Measurements from ENCODE around the gene LIME1.

The LIME1 gene

DNA sequence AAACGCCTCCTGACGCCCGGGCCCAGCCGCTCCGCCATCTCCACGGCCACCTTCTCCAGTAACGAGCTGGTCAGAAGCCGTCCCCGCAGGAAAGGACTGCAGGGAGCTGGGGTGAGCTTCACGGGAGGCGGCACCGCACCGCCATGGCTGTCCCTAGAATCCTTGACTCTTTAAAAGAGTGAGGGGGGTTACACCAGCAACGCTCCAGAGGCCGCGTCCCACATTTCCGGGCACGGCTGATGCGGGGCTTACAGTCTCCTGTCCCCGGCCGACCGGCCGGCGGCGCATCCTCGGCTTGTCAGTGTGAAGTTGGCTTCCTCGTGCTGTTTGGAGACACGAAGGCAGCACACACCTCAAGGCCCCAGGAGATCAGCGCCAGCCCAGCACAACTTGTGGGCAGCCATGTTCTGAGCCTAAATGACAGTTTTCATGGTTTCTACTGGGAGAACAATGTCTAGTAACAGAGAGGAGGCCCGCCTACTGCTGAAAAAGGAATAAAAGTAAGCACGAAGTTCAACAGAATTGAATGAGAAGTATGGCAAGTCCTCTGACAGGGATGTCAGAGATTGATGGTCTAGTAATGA, 33.5 kb downstream of the LIME1 start:
- H3K23ac ChIP-seq (ENCODE audit: low read length), result no peak overlapping the region
- no peak overlapping the region for H2BK5ac ChIP-seq (ENCODE audit: low read length)
- no peak overlapping the region for H3K9ac ChIP-seq (ENCODE audit: low read length)
- no peaks in the 10 kb centered on the region for H3K27me3 ChIP-seq (ENCODE audit: insufficient read depth, low read length, poor library complexity)
- no peak overlapping the region for H2BK120ac ChIP-seq (ENCODE audit: low read depth, low read length)
- H4K8ac ChIP-seq (ENCODE audit: low read depth, low read length), result no peak overlapping the region
- no peak overlapping the region for H3K4me2 ChIP-seq (ENCODE audit: low read length)
- H3K79me2 ChIP-seq (ENCODE audit: control insufficient read depth, insufficient read depth, low read length), result no peaks in the 10 kb centered on the region
- no peak overlapping the region for H3K4ac ChIP-seq (ENCODE audit: low read depth, low read length)
- no peak overlapping the region for H3K4me3 ChIP-seq (ENCODE audit: low read length)
- no peak overlapping the region for H4K5ac ChIP-seq (ENCODE audit: low read length)
- H3K56ac ChIP-seq (ENCODE audit: low read length), result no peak overlapping the region
- H3K79me1 ChIP-seq (ENCODE audit: low read length), result peaks cover 3% of the 10 kb centered on the region
- no peak for DNase-seq
- no peak overlapping the region for H3K18ac ChIP-seq (ENCODE audit: low read length)
- H3K36me3 ChIP-seq (ENCODE audit: control insufficient read depth, insufficient read depth, low read length), result no peaks in the 10 kb centered on the region
- no peak overlapping the region for H2AK5ac ChIP-seq (ENCODE audit: low read length)
- H2BK15ac ChIP-seq (replicated peaks; ENCODE audit: low read depth), result no peak overlapping the region
- H3K27ac ChIP-seq (ENCODE audit: low read depth, low read length), result no peak overlapping the region
- H3K4me1 ChIP-seq (ENCODE audit: control insufficient read depth, low read depth, low read length), result no peaks in the 10 kb centered on the region
- WGBS (ENCODE audit: extremely low coverage, insufficient coverage, low lambda C conversion rate), result no CpG with 5 or more reads among the region's 31 CpGs

DNA sequence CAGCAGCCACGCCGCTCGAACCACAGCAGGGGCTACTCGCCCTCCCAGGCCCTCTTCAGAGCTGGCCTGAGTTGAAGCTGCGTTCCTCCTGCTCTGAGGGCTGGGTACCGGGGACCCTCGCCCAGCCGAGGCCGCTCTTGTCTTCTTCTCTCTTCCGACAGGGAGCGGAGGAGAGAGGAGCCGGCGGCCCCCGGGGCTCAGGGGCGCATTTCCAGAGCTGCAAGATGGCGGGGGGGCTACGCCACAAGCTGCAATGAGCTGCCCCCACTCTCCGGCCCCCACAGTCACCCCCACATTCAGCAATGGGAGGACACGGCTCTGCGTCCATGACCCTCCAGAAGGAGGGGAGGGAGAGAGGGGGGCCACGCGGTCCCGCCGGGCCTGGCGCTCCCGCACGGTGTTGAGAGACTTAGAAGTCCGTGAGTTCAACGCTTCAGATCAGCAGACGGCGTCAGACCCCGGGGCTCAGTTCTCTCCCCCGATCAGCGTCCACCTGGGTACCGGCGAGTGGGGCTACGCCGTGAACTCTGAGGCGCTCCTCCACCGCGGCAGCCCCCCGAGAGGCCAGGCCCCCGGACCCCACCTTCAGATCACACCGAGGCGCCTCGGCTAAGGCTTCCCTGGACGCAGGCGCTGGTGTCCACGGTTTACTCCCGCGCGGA, 34.7 kb downstream of the LIME1 start:
- no peak overlapping the region for H2AK5ac ChIP-seq (ENCODE audit: low read length)
- no peak overlapping the region for H3K23ac ChIP-seq (ENCODE audit: low read length)
- peaks cover 5% of the 10 kb centered on the region for H3K79me1 ChIP-seq (ENCODE audit: low read length)
- no peak overlapping the region for H4K5ac ChIP-seq (ENCODE audit: low read length)
- no peak overlapping the region for H4K8ac ChIP-seq (ENCODE audit: low read depth, low read length)
- no peaks in the 10 kb centered on the region for H3K79me2 ChIP-seq (ENCODE audit: control insufficient read depth, insufficient read depth, low read length)
- H3K27me3 ChIP-seq (ENCODE audit: insufficient read depth, low read length, poor library complexity), result no peaks in the 10 kb centered on the region
- WGBS (ENCODE audit: extremely low coverage, insufficient coverage, low lambda C conversion rate), result no CpG with 5 or more reads among the region's 52 CpGs
- no peak overlapping the region for H2BK5ac ChIP-seq (ENCODE audit: low read length)
- no peaks in the 10 kb centered on the region for H3K36me3 ChIP-seq (ENCODE audit: control insufficient read depth, insufficient read depth, low read length)
- no peak for DNase-seq
- H3K4me1 ChIP-seq (ENCODE audit: control insufficient read depth, low read depth, low read length), result no peaks in the 10 kb centered on the region
- no peak overlapping the region for H3K18ac ChIP-seq (ENCODE audit: low read length)
- no peak overlapping the region for H3K9ac ChIP-seq (ENCODE audit: low read length)
- H3K4ac ChIP-seq (ENCODE audit: low read depth, low read length), result no peak overlapping the region
- no peak overlapping the region for H3K4me3 ChIP-seq (ENCODE audit: low read length)
- H2BK120ac ChIP-seq (ENCODE audit: low read depth, low read length), result no peak overlapping the region
- H2BK15ac ChIP-seq (replicated peaks; ENCODE audit: low read depth), result no peak overlapping the region
- no peak overlapping the region for H3K4me2 ChIP-seq (ENCODE audit: low read length)
- H3K27ac ChIP-seq (ENCODE audit: low read depth, low read length), result no peak overlapping the region
- H3K56ac ChIP-seq (ENCODE audit: low read length), result no peak overlapping the region

DNA sequence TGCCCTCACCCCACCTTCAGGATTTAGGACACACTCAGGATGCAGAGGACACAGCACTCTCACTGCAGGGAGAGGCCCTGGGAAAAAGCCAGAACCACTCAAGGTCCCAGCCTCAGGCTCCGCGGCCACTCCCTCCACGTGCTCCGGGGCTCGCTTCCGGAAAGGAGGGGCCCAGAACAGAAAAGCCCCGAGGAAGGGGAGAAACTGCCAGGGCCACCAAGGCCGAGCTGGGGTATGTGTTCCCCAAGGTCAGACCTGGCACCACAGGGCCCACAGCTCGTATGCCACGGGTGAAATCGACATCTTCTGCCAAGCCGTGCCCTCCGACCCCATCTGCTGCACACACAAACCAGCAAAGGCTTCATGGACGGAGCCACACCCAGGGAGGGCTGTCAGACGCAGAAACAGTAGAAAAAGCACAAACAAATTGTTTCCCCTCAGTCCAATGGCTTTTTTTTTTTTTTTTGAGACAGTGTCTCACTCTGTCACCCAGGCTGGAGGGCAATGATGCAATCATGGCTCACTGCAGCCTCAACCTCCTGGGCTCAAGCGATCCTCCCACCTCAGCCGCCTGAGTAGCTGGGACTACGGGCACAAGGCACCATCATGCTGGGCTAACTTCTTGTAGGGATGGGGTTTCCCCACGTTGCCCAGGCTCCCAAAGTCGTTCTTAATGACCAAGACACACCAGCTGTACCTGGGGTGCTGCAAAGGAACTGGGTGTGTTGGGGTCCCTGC, 36.5 kb downstream of the LIME1 start:
- Histone ChIP-seq H2BK15ac (replicated peaks; ENCODE audit: low read depth) (no peak overlapping the region), H4K5ac (ENCODE audit: low read length) (no peak overlapping the region), H2BK5ac (ENCODE audit: low read length) (no peak overlapping the region), H3K4me3 (ENCODE audit: low read length) (no peak overlapping the region), H3K79me1 (ENCODE audit: low read length) (peaks cover 10% of the 10 kb centered on the region), H3K27ac (ENCODE audit: low read depth, low read length) (no peak overlapping the region), H3K27me3 (ENCODE audit: insufficient read depth, low read length, poor library complexity) (no peaks in the 10 kb centered on the region), H3K4me1 (ENCODE audit: control insufficient read depth, low read depth, low read length) (no peaks in the 10 kb centered on the region), H3K4ac (ENCODE audit: low read depth, low read length) (no peak overlapping the region), H3K56ac (ENCODE audit: low read length) (peak overlapping the region; percentile 25), H3K36me3 (ENCODE audit: control insufficient read depth, insufficient read depth, low read length) (no peaks in the 10 kb centered on the region), H3K79me2 (ENCODE audit: control insufficient read depth, insufficient read depth, low read length) (peaks cover 6% of the 10 kb centered on the region), H4K8ac (ENCODE audit: low read depth, low read length) (no peak overlapping the region), H3K18ac (ENCODE audit: low read length) (no peak overlapping the region), H3K4me2 (ENCODE audit: low read length) (no peak overlapping the region), H2AK5ac (ENCODE audit: low read length) (no peak overlapping the region), H2BK120ac (ENCODE audit: low read depth, low read length) (no peak overlapping the region), H3K9ac (ENCODE audit: low read length) (no peak overlapping the region), H3K23ac (ENCODE audit: low read length) (no peak overlapping the region)
- no CpG with 5 or more reads among the region's 20 CpGs for WGBS (ENCODE audit: extremely low coverage, insufficient coverage, low lambda C conversion rate)
- DNase-seq, result no peak

DNA sequence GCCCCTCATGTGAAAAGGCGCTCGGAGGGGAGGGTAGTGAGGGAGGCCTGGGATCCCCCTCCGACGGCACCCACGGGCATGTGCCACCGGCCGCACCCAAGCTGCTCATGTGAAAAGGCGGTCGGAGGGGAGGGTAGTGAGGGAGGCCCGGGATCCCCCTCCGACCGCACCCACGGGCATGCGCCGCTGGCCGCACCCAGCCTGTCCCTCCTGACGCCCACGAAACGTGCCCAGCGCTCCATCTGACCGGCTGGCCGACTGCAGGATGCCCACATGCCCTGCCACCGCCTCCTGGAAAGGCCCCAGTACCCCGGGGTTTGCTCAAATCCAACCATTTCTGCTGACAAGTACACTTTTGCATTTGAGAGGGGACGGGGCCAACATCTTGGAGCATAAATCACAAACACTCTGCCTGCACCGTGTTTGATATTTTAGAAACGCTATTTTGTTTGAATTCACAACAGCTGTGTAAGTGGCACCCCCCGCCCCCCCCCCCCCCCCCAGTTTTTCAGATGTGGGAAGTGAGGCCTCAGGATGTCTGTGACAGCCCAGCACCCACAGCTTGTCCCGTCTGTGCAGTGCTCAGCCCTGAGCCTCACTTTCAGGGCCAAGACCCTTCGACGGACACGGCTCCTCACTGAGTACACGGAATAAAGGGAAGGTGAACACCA, 37.2 kb downstream of the LIME1 start:
- no peak overlapping the region for H3K23ac ChIP-seq (ENCODE audit: low read length)
- H3K79me1 ChIP-seq (ENCODE audit: low read length), result peaks cover 10% of the 10 kb centered on the region
- no peaks in the 10 kb centered on the region for H3K27me3 ChIP-seq (ENCODE audit: insufficient read depth, low read length, poor library complexity)
- H2BK15ac ChIP-seq (replicated peaks; ENCODE audit: low read depth), result no peak overlapping the region
- no peak overlapping the region for H2BK120ac ChIP-seq (ENCODE audit: low read depth, low read length)
- no peak overlapping the region for H3K4me2 ChIP-seq (ENCODE audit: low read length)
- no peaks in the 10 kb centered on the region for H3K36me3 ChIP-seq (ENCODE audit: control insufficient read depth, insufficient read depth, low read length)
- peaks cover 7% of the 10 kb centered on the region for H3K79me2 ChIP-seq (ENCODE audit: control insufficient read depth, insufficient read depth, low read length)
- H4K8ac ChIP-seq (ENCODE audit: low read depth, low read length), result no peak overlapping the region
- no peak overlapping the region for H3K27ac ChIP-seq (ENCODE audit: low read depth, low read length)
- no peak overlapping the region for H3K4ac ChIP-seq (ENCODE audit: low read depth, low read length)
- H3K56ac ChIP-seq (ENCODE audit: low read length), result no peak overlapping the region
- no CpG with 5 or more reads among the region's 33 CpGs for WGBS (ENCODE audit: extremely low coverage, insufficient coverage, low lambda C conversion rate)
- no peak overlapping the region for H3K9ac ChIP-seq (ENCODE audit: low read length)
- no peaks in the 10 kb centered on the region for H3K4me1 ChIP-seq (ENCODE audit: control insufficient read depth, low read depth, low read length)
- H2AK5ac ChIP-seq (ENCODE audit: low read length), result no peak overlapping the region
- H3K18ac ChIP-seq (ENCODE audit: low read length), result no peak overlapping the region
- H3K4me3 ChIP-seq (ENCODE audit: low read length), result no peak overlapping the region
- no peak overlapping the region for H2BK5ac ChIP-seq (ENCODE audit: low read length)
- DNase-seq, result no peak
- H4K5ac ChIP-seq (ENCODE audit: low read length), result no peak overlapping the region

DNA sequence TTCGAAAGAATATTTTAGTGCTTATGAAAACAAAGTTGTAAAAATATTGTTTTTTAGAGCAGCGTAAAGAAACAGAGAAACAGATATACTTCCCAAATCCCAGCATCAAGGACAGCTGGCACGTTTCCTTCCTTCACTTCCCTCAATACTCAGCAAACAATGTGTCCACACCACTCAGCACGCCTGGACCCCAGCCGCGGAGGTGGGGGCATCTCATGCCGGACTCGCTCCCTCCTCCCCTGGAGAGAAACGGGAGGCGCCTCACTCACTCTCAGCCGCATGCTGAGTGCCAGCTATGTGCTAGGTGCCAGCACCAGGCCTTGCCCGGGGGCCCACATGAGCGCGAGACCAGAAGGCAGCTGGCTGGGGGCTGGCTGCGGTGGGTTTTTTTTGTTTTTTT, 37.8 kb downstream of the LIME1 start:
- no peak overlapping the region for H3K4me2 ChIP-seq (ENCODE audit: low read length)
- H2BK15ac ChIP-seq (replicated peaks; ENCODE audit: low read depth), result no peak overlapping the region
- H4K8ac ChIP-seq (ENCODE audit: low read depth, low read length), result no peak overlapping the region
- peaks cover 10% of the 10 kb centered on the region for H3K79me1 ChIP-seq (ENCODE audit: low read length)
- H3K23ac ChIP-seq (ENCODE audit: low read length), result no peak overlapping the region
- no peaks in the 10 kb centered on the region for H3K4me1 ChIP-seq (ENCODE audit: control insufficient read depth, low read depth, low read length)
- no CpG with 5 or more reads among the region's 15 CpGs for WGBS (ENCODE audit: extremely low coverage, insufficient coverage, low lambda C conversion rate)
- no peak overlapping the region for H3K4ac ChIP-seq (ENCODE audit: low read depth, low read length)
- H2AK5ac ChIP-seq (ENCODE audit: low read length), result no peak overlapping the region
- no peak overlapping the region for H3K9ac ChIP-seq (ENCODE audit: low read length)
- no peak for DNase-seq
- no peak overlapping the region for H4K5ac ChIP-seq (ENCODE audit: low read length)
- no peak overlapping the region for H3K27ac ChIP-seq (ENCODE audit: low read depth, low read length)
- H2BK5ac ChIP-seq (ENCODE audit: low read length), result no peak overlapping the region
- no peaks in the 10 kb centered on the region for H3K27me3 ChIP-seq (ENCODE audit: insufficient read depth, low read length, poor library complexity)
- no peak overlapping the region for H3K18ac ChIP-seq (ENCODE audit: low read length)
- H3K56ac ChIP-seq (ENCODE audit: low read length), result no peak overlapping the region
- H3K36me3 ChIP-seq (ENCODE audit: control insufficient read depth, insufficient read depth, low read length), result no peaks in the 10 kb centered on the region
- no peak overlapping the region for H2BK120ac ChIP-seq (ENCODE audit: low read depth, low read length)
- peaks cover 7% of the 10 kb centered on the region for H3K79me2 ChIP-seq (ENCODE audit: control insufficient read depth, insufficient read depth, low read length)
- no peak overlapping the region for H3K4me3 ChIP-seq (ENCODE audit: low read length)

Data from mesendoderm (in vitro differentiated cells).